Thymus (tissue), 11 donors: Measurements from ENCODE around the gene AFF3. TPM values are rescaled to one million over a fixed set of nuclear protein-coding genes. Genes with fewer than 3 reads are reported as not detected.

Experiments
- DNase-seq, 9 donors: peaks; one replicate each; pipeline ENCODE4 v3.0.0-alpha.2; 2013; ENCODE audit warnings: low spot score in 9 of 9, low read depth in 6 of 9, missing footprints in 1 of 9
- H3K27ac ChIP-seq, 2 donors: one replicate each; pipeline ENCODE4 v1.5.1; 2013; ENCODE audit warnings: control low read depth in 1 of 2, low read depth in 1 of 2, low read length in 1 of 2, mild to moderate bottlenecking in 1 of 2, moderate library complexity in 1 of 2
- H3K27me3 ChIP-seq, 2 donors: one replicate each; pipeline ENCODE4 v1.5.1; 2013; ENCODE audit warnings: low read length in 1 of 2; ENCODE audit not compliant: control insufficient read depth in 2 of 2, insufficient read depth in 1 of 2
- H3K36me3 ChIP-seq, 2 donors: one replicate each; pipeline ENCODE4 v1.5.1; 2013; ENCODE audit warnings: low read length in 1 of 2, mild to moderate bottlenecking in 1 of 2, moderate library complexity in 1 of 2; ENCODE audit not compliant: control insufficient read depth in 2 of 2, insufficient read depth in 2 of 2
- H3K4me1 ChIP-seq, 2 donors: one replicate each; pipeline ENCODE4 v1.5.1; 2013; ENCODE audit warnings: low read length in 2 of 2; ENCODE audit not compliant: control insufficient read depth in 2 of 2, insufficient read depth in 2 of 2
- H3K4me3 ChIP-seq, 2 donors: one replicate each; pipeline ENCODE4 v1.5.1; 2013; ENCODE audit warnings: low read length in 2 of 2, control low read depth in 1 of 2, mild to moderate bottlenecking in 1 of 2
- H3K9me3 ChIP-seq, 2 donors: one replicate each; pipeline ENCODE4 v1.5.1; 2013; ENCODE audit warnings: low read length in 1 of 2, mild to moderate bottlenecking in 1 of 2; ENCODE audit not compliant: control insufficient read depth in 2 of 2, insufficient read depth in 1 of 2
- WGBS: extraction: QIAGEN DNeasy Blood & Tissue Kit; methylation state at CpG from one replicate; pipeline ENCODE4 v1.1.7; 2013; 5-methylcytosine and 5-hydroxymethylcytosine counted together
- polyA plus RNA-seq: library from polyadenylated mRNA; stranded (reverse); fragments of 200-250 nt; gene quantifications from one replicate; pipeline ENCODE4 v1.2.3, GENCODE V29; 2013
- total RNA-seq: library from RNA; stranded (reverse); fragments of 120-200 nt; gene quantifications from one replicate; pipeline ENCODE4 v1.2.4, GENCODE V29; 2013
- donor health status: healthy.

Gene AFF3
- total and polyA plus RNA-seq, 2 donors, result 5.3 to 9.7 TPM

DNA sequence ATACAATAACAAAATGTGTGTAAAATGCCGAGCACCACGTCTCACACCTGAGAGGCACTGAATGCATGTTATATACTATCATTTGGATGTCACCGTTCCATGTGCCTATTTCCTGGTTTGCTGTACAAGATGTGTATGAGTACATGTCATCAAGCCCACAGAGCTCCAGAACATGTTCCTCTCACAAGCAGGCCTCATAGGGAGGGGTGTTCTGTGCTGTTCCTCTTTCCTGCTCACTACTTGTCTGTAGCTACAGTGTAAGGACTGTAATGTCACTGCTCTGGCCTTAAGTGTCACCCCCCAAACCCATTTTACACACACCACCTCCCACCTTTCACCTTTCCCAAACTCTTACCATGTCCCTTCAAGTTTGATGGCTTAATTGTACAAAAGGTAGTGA lies 1.8 kb downstream of the AFF3 start:
- H3K27me3 ChIP-seq, result no peaks in the 10 kb centered on the region
- peaks cover 0 to 6% of the 10 kb centered on the region in 2 donors for H3K9me3 ChIP-seq
- peak in 4 of 9 donors; percentile 24 to 66 (median 43) for DNase-seq
- peak overlapping the region; percentile 58 to 62 for H3K4me3 ChIP-seq
- peak overlapping the region in 1 of 2 donors; percentile 22 for H3K27ac ChIP-seq
- no peaks in the 10 kb centered on the region for H3K36me3 ChIP-seq
- peaks cover 31 to 54% of the 10 kb centered on the region in 2 donors for H3K4me1 ChIP-seq
- 45% methylated on average over 3 of the region's 3 CpGs for WGBS

DNA sequence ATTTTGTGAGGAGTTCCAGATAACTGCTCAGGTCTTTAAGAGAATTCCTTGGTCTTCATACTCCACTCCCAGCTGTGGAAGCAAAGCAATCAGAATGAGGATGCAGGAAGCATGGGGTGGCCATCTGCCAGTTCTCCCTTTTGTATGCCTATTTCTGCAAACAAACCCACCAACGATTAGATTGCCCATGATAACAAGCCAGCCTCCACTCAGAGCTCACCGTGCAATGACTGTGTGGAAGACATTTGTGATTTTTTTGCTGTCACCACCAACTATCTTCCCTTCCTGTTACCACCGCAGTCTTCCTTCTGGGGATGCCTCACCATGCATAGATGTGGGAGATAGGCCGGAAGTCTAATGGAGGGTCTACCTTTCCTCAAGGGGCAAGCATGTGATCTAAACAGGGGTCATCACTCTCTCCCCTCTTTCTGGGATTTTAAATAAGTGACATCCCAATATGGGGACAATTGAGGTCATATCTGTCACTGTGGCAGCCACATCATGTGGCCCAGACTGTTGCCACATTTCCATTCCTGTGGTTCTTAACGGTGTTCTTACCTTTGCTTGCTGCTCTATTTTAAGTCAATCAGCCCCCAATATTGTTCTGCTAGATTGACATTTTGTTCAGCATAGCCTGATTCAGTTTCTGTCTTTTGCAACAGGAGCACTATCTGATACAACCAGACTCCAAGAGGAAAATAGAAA lies 4.4 kb downstream of the AFF3 start:
- DNase-seq, result peak in 5 of 9 donors; percentile 17 to 67 (median 31)
- Histone ChIP-seq H3K9me3 (no peaks in the 10 kb centered on the region), H3K27ac (peak overlapping the region in 1 of 2 donors; percentile 42), H3K4me3 (no peak overlapping the region), H3K36me3 (no peaks in the 10 kb centered on the region), H3K4me1 (peaks cover 31 to 51% of the 10 kb centered on the region in 2 donors), H3K27me3 (no peaks in the 10 kb centered on the region)
- 9% methylated on average over 5 of the region's 5 CpGs for WGBS

DNA sequence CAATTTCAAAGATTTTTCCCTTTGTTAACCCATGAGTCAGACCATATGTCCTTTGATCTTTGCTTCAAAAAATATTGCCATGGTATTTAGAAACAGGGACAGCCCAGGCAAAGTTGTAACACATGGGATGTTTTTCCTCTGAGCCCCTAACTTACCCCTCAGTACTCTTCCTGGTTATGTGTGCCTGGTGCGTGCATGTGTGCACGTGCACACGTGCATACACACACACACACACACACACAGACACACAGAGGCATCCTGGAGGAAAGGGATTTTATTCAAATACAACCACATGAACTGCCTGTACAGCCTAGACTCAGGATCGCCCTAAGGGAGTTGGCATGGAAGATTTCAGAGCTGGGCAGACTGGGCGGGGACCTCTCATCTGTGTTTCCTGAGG lies 5.1 kb downstream of the AFF3 start:
- no peak overlapping the region for H3K27ac ChIP-seq
- 90% methylated on average over 5 of the region's 5 CpGs for WGBS
- DNase-seq, result no peak

DNA sequence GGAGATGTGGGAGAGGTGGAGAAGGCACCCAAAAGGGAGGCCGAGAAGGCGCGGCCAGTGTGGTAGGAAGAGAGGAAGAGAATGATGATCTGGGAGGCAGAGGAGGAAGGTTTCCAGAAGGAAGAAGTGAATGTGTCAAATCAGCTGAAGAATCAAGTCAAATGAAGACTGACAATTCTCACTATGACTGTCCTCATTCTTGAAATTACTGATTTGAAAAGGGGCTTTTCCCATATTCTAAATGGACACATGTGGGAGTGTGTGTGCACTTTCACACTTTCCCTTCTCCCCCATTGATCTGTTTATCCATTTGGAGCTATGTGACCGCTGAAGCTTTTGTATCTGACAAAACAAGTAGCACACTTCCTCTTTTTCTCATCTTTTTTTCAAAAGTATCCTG lies 6.1 kb downstream of the AFF3 start:
- Histone ChIP-seq H3K4me1 (peaks cover 25 to 39% of the 10 kb centered on the region in 2 donors), H3K36me3 (no peaks in the 10 kb centered on the region), H3K27ac (no peak overlapping the region), H3K9me3 (no peaks in the 10 kb centered on the region), H3K27me3 (no peaks in the 10 kb centered on the region), H3K4me3 (no peak overlapping the region)
- 82% methylated on average over 4 of the region's 4 CpGs for WGBS
- no peak for DNase-seq

More for the DNA sequence above, 5.1 kb downstream of the AFF3 start:
- Histone ChIP-seq H3K27me3 (no peaks in the 10 kb centered on the region), H3K9me3 (no peaks in the 10 kb centered on the region), H3K4me3 (no peak overlapping the region), H3K4me1 (peaks cover 25 to 44% of the 10 kb centered on the region in 2 donors), H3K36me3 (no peaks in the 10 kb centered on the region)

DNA sequence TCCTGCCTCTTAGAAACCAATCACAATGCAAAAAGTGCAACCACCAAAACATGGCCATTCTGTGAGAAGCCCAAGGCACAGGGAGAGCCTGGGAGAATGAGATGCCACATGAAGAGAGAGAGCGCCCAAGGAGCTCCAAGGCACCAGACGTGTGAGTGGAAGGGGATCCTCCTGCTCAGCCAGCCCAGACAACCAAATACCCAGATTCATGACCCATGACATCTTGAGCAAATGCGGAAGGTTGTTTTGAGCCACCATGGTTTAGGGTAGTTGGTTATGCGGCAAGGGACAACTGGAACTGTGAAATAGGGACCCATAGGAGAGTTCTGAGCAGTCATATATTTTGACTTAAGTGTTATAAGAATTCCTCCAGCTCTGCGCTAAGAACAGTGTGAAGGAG lies 7.0 kb downstream of the AFF3 start:
- no peak for DNase-seq
- no peak overlapping the region for H3K4me3 ChIP-seq
- no peaks in the 10 kb centered on the region for H3K27me3 ChIP-seq
- no peaks in the 10 kb centered on the region for H3K9me3 ChIP-seq
- H3K36me3 ChIP-seq, result no peaks in the 10 kb centered on the region
- no peak overlapping the region for H3K27ac ChIP-seq
- H3K4me1 ChIP-seq, result peaks cover 25 to 33% of the 10 kb centered on the region in 2 donors
- 94% methylated on average over 5 of the region's 5 CpGs for WGBS

DNA sequence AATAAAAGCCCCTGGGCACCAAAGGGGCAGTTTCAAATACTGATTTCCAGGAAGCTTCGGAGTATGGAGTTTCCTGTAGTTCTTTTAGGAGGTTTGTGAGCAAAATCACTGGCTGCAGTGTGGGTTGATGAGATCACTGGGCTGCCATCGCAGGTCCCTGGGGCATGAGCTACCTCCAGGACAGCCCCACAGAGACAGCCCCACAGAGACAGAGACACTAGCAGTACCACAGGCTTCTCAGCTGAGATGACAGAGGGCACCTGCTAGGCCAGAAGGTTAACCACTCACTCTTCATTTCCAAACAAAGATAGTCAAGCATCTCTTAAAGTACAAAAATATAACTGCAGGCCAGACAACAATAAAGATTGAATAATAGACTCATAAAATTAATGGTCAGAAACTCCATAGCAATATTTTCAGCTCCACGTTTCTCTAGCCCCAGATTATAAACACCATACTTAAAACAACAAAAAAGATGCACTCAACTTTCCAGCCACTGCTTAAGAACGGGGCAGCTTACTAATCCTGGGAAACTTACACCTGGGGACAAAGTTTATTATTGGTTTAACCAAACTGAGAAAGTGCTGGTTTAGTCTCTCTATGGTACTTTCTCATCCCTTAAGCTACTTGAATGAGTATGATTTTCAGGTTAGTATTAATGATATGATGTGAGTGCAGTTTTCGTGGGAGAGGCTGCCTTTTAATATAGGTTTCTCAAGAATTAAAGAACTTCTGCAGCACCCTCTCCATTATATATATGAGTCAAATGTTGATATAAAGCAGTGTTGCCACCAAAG lies 11.6 kb downstream of the AFF3 start:
- peaks cover 3 to 5% of the 10 kb centered on the region in 2 donors for H3K36me3 ChIP-seq

DNA sequence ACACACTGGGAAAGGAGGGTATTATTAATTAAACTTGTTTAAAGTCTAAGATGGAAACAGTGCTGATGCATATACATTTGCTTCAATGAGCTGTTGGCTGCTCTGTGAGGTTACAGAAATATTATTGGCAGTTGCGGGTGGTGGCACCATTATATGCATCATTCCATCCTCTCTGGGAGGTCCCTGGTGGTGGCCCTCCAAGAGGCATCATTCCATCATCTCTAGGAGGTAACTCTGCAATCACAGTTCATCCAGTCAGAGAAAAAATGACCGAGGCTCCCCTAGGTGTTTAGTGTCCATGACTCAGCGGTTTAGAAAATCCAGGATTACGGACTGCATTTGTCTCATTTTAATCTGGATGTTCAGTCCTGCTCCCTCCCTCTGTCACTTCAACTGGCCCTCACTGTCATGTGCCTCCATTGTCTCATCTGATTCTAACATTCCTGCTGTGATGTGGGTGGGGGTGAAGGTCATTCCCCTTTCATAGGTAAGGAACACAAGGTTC lies 15.4 kb downstream of the AFF3 start:
- H3K4me1 ChIP-seq, result no peaks in the 10 kb centered on the region
- H3K27me3 ChIP-seq, result no peaks in the 10 kb centered on the region
- WGBS, result over 99% methylated on average over 4 of the region's 4 CpGs
- DNase-seq, result no peak
- H3K27ac ChIP-seq, result no peak overlapping the region
- peaks cover 4 to 11% of the 10 kb centered on the region in 2 donors for H3K36me3 ChIP-seq
- no peak overlapping the region for H3K4me3 ChIP-seq
- no peaks in the 10 kb centered on the region for H3K9me3 ChIP-seq

More for the DNA sequence above, 11.6 kb downstream of the AFF3 start:
- H3K4me3 ChIP-seq, result no peak overlapping the region
- DNase-seq, result no peak
- 96% methylated on average over 5 of the region's 5 CpGs for WGBS
- H3K27ac ChIP-seq, result no peak overlapping the region
- H3K4me1 ChIP-seq, result peaks cover 0 to 5% of the 10 kb centered on the region in 2 donors
- H3K27me3 ChIP-seq, result no peaks in the 10 kb centered on the region
- no peaks in the 10 kb centered on the region for H3K9me3 ChIP-seq

DNA sequence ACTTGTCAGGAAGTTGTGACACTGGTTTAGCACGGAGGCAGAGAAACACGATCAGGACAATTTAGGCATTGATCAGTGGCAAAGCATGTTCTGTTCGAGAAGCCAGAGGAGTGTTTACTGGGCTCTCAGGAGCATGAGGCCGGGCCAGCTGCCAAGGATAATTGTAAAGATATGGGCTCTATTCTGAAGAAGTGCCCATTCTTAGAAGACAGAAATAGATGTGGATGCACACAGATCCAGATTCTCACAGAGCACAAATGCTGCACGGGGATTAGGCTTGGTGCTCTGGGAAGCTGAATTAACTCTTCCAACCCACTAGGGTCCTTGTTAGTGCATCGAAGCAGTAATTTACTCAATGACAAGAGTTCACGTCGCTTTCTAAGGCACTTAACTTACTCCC lies 16.2 kb downstream of the AFF3 start:
- Histone ChIP-seq H3K27ac (no peak overlapping the region), H3K4me3 (no peak overlapping the region), H3K4me1 (no peaks in the 10 kb centered on the region), H3K36me3 (peaks cover 4 to 11% of the 10 kb centered on the region in 2 donors), H3K27me3 (no peaks in the 10 kb centered on the region), H3K9me3 (no peaks in the 10 kb centered on the region)
- DNase-seq, result no peak
- WGBS, result 96% methylated on average over 8 of the region's 8 CpGs

DNA sequence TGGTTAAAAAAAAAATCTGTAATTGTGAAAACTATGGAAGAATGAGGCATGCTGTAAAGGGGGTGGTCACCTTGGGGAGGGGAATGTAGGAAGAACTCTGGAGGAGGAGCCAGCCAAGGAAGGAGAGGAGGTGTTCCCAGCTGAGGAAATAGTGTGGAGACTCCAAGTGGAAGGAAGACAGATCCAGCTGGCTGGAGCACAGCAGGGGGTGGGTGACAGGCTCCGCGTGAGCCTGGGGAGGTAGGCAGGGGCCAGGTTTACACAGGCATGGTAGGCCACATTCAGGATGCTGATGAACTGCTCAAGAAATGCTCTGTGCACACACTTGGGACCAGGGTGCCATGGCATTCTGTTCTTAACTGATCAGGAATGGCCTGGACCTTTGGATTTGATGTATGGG lies 16.8 kb downstream of the AFF3 start:
- peaks cover 9 to 11% of the 10 kb centered on the region in 2 donors for H3K36me3 ChIP-seq
- H3K27ac ChIP-seq, result no peak overlapping the region
- no peak for DNase-seq
- H3K4me1 ChIP-seq, result no peaks in the 10 kb centered on the region
- H3K27me3 ChIP-seq, result no peaks in the 10 kb centered on the region
- H3K9me3 ChIP-seq, result no peaks in the 10 kb centered on the region
- no peak overlapping the region for H3K4me3 ChIP-seq
- 98% methylated on average over 2 of the region's 2 CpGs for WGBS
